HL-60 (cell line): ENCODE measurements around the gene PRADC1.
A peak's percentile ranks its signal among the peaks of the same experiment; 100 is the strongest.

Experiments
- DNase-seq, 2 experiments: peaks; one replicate each; pipeline ENCODE4 v3.0.0-alpha.2; 2010 to 2020; ENCODE audit warnings: low read depth in 1 of 2, low spot score in 1 of 2
- H3K27ac ChIP-seq: fragments of 250-450 bp; sonication (Bioruptor Pico); replicated peaks from 2 replicates; pipeline ENCODE4 v1.5.1; 2020; ENCODE audit warnings: mild to moderate bottlenecking, moderate library complexity
- H3K27me3 ChIP-seq: fragments of 250-450 bp; sonication (Bioruptor Pico); 2 replicates; pipeline ENCODE4 v1.5.1; 2021; ENCODE audit warnings: mild to moderate bottlenecking, moderate library complexity; ENCODE audit not compliant: insufficient read depth, poor library complexity, severe bottlenecking
- H3K4me3 ChIP-seq: replicated peaks from 2 replicates; pipeline ENCODE4 v1.5.1; 2011; ENCODE audit warnings: mild to moderate bottlenecking, control low read depth, low read length; ENCODE audit not compliant: insufficient read depth
- GABPA ChIP-seq: IDR thresholded peaks from 2 replicates; pipeline ENCODE4 v1.6.1; 2012; ENCODE audit warnings: low read depth
- POLR2AphosphoS5 ChIP-seq: IDR thresholded peaks from 2 replicates; pipeline ENCODE4 v1.6.1; 2012; ENCODE audit warnings: low read depth
- SPI1 ChIP-seq: IDR thresholded peaks from 2 replicates; pipeline ENCODE4 v1.6.1; 2012; ENCODE audit warnings: low read depth, mild to moderate bottlenecking, borderline replicate concordance
- TF ChIP-seq, protein P1 (sequence below): IDR thresholded peaks from 2 replicates; pipeline ENCODE4 v1.6.1; 2012; ENCODE audit warnings: low read depth; ENCODE audit not compliant: insufficient replicate concordance
- TF ChIP-seq, protein P2 (sequence below): IDR thresholded peaks from one replicate; pipeline ENCODE4 v1.5.1; 2011; ENCODE audit warnings: low read length, control low read depth, inconsistent platforms; ENCODE audit not compliant: insufficient read depth

Gene PRADC1

DNA sequence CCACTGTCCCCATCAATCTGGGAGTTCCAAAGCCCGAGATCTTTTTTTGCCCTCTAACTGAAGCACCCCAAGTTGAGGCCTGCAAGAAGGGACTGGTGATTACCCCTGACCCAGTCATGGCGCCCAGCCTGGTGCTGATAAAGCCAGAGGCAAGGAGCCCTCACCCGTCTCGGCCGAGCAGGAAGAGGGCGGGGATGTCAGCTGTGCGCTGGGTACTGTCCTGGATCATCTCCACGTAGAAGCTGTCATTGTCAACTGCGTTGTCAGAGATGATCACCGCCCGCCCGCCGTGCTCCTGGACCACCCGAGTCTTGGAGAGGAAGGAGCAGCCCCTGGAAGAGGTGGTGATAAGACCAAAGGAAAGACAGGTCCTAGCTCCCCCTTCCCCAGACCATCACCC, 4.4 kb downstream of the PRADC1 start:
- Histone ChIP-seq H3K4me3 (no peak overlapping the region), H3K27me3 (no peaks in the 10 kb centered on the region), H3K27ac (no peak overlapping the region)
- TF ChIP-seq SPI1 (no peak), GABPA (no peak), POLR2AphosphoS5 (no peak)
- TF ChIP-seq, protein P1, sequence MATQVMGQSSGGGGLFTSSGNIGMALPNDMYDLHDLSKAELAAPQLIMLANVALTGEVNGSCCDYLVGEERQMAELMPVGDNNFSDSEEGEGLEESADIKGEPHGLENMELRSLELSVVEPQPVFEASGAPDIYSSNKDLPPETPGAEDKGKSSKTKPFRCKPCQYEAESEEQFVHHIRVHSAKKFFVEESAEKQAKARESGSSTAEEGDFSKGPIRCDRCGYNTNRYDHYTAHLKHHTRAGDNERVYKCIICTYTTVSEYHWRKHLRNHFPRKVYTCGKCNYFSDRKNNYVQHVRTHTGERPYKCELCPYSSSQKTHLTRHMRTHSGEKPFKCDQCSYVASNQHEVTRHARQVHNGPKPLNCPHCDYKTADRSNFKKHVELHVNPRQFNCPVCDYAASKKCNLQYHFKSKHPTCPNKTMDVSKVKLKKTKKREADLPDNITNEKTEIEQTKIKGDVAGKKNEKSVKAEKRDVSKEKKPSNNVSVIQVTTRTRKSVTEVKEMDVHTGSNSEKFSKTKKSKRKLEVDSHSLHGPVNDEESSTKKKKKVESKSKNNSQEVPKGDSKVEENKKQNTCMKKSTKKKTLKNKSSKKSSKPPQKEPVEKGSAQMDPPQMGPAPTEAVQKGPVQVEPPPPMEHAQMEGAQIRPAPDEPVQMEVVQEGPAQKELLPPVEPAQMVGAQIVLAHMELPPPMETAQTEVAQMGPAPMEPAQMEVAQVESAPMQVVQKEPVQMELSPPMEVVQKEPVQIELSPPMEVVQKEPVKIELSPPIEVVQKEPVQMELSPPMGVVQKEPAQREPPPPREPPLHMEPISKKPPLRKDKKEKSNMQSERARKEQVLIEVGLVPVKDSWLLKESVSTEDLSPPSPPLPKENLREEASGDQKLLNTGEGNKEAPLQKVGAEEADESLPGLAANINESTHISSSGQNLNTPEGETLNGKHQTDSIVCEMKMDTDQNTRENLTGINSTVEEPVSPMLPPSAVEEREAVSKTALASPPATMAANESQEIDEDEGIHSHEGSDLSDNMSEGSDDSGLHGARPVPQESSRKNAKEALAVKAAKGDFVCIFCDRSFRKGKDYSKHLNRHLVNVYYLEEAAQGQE, result no peak
- TF ChIP-seq, protein P2, sequence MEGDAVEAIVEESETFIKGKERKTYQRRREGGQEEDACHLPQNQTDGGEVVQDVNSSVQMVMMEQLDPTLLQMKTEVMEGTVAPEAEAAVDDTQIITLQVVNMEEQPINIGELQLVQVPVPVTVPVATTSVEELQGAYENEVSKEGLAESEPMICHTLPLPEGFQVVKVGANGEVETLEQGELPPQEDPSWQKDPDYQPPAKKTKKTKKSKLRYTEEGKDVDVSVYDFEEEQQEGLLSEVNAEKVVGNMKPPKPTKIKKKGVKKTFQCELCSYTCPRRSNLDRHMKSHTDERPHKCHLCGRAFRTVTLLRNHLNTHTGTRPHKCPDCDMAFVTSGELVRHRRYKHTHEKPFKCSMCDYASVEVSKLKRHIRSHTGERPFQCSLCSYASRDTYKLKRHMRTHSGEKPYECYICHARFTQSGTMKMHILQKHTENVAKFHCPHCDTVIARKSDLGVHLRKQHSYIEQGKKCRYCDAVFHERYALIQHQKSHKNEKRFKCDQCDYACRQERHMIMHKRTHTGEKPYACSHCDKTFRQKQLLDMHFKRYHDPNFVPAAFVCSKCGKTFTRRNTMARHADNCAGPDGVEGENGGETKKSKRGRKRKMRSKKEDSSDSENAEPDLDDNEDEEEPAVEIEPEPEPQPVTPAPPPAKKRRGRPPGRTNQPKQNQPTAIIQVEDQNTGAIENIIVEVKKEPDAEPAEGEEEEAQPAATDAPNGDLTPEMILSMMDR, result no peak
- DNase-seq, result no peak

DNA sequence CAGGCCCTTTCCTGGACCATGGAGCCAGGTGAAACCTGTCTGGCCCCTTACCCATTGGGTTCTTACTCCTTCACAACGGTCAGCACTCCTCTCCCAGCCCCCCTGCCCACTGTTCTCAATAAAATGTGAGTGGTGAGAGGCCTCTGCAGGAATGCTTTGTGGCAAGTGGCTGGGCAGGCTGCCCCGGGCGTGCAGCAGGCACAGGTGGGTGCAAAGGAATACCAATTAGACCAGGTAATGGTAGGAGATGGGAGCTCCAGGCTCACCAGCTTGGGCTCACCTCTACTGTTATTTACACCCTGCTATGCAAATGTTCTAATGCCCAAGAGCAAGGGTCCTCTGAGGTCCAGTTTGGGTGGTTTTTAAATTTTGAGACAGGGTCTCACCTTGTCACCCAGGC, 6.0 kb downstream of the PRADC1 start:
- DNase-seq, result no peak
- H3K27me3 ChIP-seq, result no peaks in the 10 kb centered on the region
- no peak overlapping the region for H3K27ac ChIP-seq
- TF ChIP-seq POLR2AphosphoS5 (0 out of 2 replicates have a peak, but pooled peaks have one; percentile 16), SPI1 (no peak)
- TF ChIP-seq, protein P2, result no peak
- H3K4me3 ChIP-seq, result no peak overlapping the region

DNA sequence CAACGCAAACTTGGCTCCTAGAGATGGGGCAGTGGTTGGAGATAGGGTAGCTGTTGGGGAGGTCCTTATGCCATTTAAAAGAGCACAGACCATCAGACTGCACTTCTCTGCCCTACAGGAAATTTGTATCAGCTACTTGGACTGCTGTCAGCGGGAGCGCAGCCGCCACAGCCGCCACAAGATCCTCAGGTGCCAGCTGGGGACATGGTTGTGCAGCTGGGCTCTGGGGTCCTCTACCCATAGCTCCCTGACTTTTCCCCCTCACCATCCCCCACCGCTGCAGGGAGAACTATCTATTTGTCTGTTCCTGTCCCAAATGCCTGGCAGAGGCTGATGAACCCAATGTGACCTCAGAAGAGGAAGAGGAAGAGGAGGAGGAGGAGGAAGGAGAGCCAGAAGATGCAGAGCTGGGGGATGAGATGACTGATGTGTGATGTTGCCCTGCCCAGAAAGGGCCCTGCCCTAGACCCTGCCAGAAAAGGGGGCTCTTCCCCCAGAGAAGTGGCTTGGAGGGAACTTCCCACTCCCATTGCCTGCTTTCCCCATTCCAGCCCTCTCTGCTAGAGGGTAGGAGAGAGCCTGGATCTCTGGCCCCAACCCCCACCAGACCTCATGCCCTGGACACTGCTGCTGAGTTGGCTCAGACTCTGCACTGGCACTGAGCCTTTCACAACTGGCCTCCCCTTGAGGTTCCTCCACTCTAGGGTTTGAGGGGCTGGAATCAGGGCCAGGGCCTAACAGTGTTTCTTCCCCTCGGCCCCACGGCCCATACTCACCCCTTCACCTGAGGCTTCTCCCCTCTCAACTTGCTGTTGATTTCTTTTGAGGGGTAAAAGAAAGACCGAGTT, 7.3 kb downstream of the PRADC1 start:
- H3K27ac ChIP-seq, result no peak overlapping the region; the same call in 1 of the 2 replicates
- no peaks in the 10 kb centered on the region for H3K27me3 ChIP-seq
- H3K4me3 ChIP-seq, result no peak overlapping the region
- peak; percentile 25 to 45 for DNase-seq
- peak; percentile 45; the same call in 1 of the 2 replicates for TF ChIP-seq SPI1
- TF ChIP-seq, protein P2, result no peak
- no peak for TF ChIP-seq GABPA
- TF ChIP-seq, protein P1, result no peak
- TF ChIP-seq POLR2AphosphoS5, result no peak
